ENCODE measurements around the gene PON1.

PON1 gene

GRCh38 chr7:95324431-95324830 is at the start of gene PON1:
Gene PON1, minus strand, starts transcription at chr7:95324532. Its CDS starts 57 bp downstream, at chr7:95324475.
- ATAC-seq (no peak), DNase-seq (ENCODE audit: low spot score in 2 of 2) (no peak)
- Mint-ChIP-seq H3K36me3 (no peaks in the 10 kb centered on the region), H3K4me3 (no peak within 1 kb of the TSS), H3K27ac (no peak within 1 kb of the TSS), H3K4me1 (no peaks in the 10 kb centered on the region), H3K9me3 (peaks cover 2% of the 10 kb centered on the region)

- no peak overlapping the region for H3K27ac Mint-ChIP-seq
- DNase-seq (ENCODE audit: low spot score in 2 of 2): no peak
- no peak overlapping the region for H3K4me3 Mint-ChIP-seq
- H3K36me3 Mint-ChIP-seq: no peaks in the 10 kb centered on the region
- no peaks in the 10 kb centered on the region for H3K4me1 Mint-ChIP-seq
- ATAC-seq: no peak
- no peaks in the 10 kb centered on the region for H3K9me3 Mint-ChIP-seq
Measured at GRCh38 chr7:95373323-95373722, 49.0 kb upstream of the PON1 start.

- Mint-ChIP-seq H3K4me3 (no peak overlapping the region), H3K9me3 (no peaks in the 10 kb centered on the region), H3K27ac (no peak overlapping the region), H3K4me1 (no peaks in the 10 kb centered on the region), H3K36me3 (no peaks in the 10 kb centered on the region)
- no peak for ATAC-seq
- DNase-seq (ENCODE audit: low spot score in 2 of 2): no peak
Measured at GRCh38 chr7:95368235-95368634, 43.9 kb upstream of the PON1 start.

GRCh38 chr7:95367606-95368005 is 43.3 kb upstream of the PON1 start:
- no peaks in the 10 kb centered on the region for H3K4me1 Mint-ChIP-seq
- DNase-seq (ENCODE audit: low spot score in 2 of 2): no peak
- H3K27ac Mint-ChIP-seq: no peak overlapping the region
- no peak overlapping the region for H3K4me3 Mint-ChIP-seq
- no peaks in the 10 kb centered on the region for H3K36me3 Mint-ChIP-seq
- ATAC-seq: no peak
- H3K9me3 Mint-ChIP-seq: no peaks in the 10 kb centered on the region

- no peaks in the 10 kb centered on the region for H3K36me3 Mint-ChIP-seq
- H3K9me3 Mint-ChIP-seq: no peaks in the 10 kb centered on the region
Measured at GRCh38 chr7:95365151-95365550, 40.8 kb upstream of the PON1 start.

GRCh38 chr7:95357623-95358022 is 33.3 kb upstream of the PON1 start:
- ATAC-seq (no peak), DNase-seq (ENCODE audit: low spot score in 2 of 2) (no peak)
- Mint-ChIP-seq H3K27ac (no peak overlapping the region), H3K36me3 (no peaks in the 10 kb centered on the region), H3K4me3 (no peak overlapping the region), H3K9me3 (no peaks in the 10 kb centered on the region), H3K4me1 (no peaks in the 10 kb centered on the region)

More at GRCh38 chr7:95365151-95365550, 40.8 kb upstream of the PON1 start:
- Mint-ChIP-seq H3K4me3 (no peak overlapping the region), H3K27ac (no peak overlapping the region), H3K4me1 (no peaks in the 10 kb centered on the region)
- no peak for DNase-seq (ENCODE audit: low spot score in 2 of 2)
- no peak for ATAC-seq

GRCh38 chr7:95342642-95343307 is 18.4 kb upstream of the PON1 start:
- DNase-seq (ENCODE audit: low spot score in 2 of 2) (no peak), ATAC-seq (no peak)
- Mint-ChIP-seq H3K27ac (no peak overlapping the region), H3K4me3 (no peak overlapping the region), H3K36me3 (no peaks in the 10 kb centered on the region), H3K9me3 (no peaks in the 10 kb centered on the region), H3K4me1 (no peaks in the 10 kb centered on the region)

GRCh38 chr7:95342029-95342428 is 17.7 kb upstream of the PON1 start:
- Mint-ChIP-seq H3K9me3 (no peaks in the 10 kb centered on the region), H3K36me3 (no peaks in the 10 kb centered on the region), H3K4me3 (no peak overlapping the region), H3K4me1 (no peaks in the 10 kb centered on the region), H3K27ac (no peak overlapping the region)
- no peak for ATAC-seq
- DNase-seq (ENCODE audit: low spot score in 2 of 2): no peak

GRCh38 chr7:95340491-95340890 is 16.2 kb upstream of the PON1 start:
- no peak for ATAC-seq
- Mint-ChIP-seq H3K9me3 (no peaks in the 10 kb centered on the region), H3K4me3 (no peak overlapping the region), H3K36me3 (no peaks in the 10 kb centered on the region), H3K27ac (no peak overlapping the region), H3K4me1 (no peaks in the 10 kb centered on the region)
- no peak for DNase-seq (ENCODE audit: low spot score in 2 of 2)

GRCh38 chr7:95338832-95339231 is 14.5 kb upstream of the PON1 start:
- DNase-seq (ENCODE audit: low spot score in 2 of 2) (no peak), ATAC-seq (no peak)
- Mint-ChIP-seq H3K27ac (no peak overlapping the region), H3K36me3 (no peaks in the 10 kb centered on the region), H3K4me3 (no peak overlapping the region), H3K4me1 (no peaks in the 10 kb centered on the region), H3K9me3 (no peaks in the 10 kb centered on the region)

GRCh38 chr7:95335093-95335492 is 10.8 kb upstream of the PON1 start:
- H3K4me1 Mint-ChIP-seq: peaks cover 10% of the 10 kb centered on the region
- ATAC-seq (no peak), DNase-seq (ENCODE audit: low spot score in 2 of 2) (no peak)
- no peak overlapping the region for H3K27ac Mint-ChIP-seq
- no peak overlapping the region for H3K4me3 Mint-ChIP-seq
- H3K36me3 Mint-ChIP-seq: no peaks in the 10 kb centered on the region
- H3K9me3 Mint-ChIP-seq: no peaks in the 10 kb centered on the region

GRCh38 chr7:95334447-95334846 is 10.1 kb upstream of the PON1 start:
- DNase-seq (ENCODE audit: low spot score in 2 of 2) (peak in 1 of 2 donors; percentile 6), ATAC-seq (no peak)
- H3K36me3 Mint-ChIP-seq: no peaks in the 10 kb centered on the region
- H3K27ac Mint-ChIP-seq: no peak overlapping the region
- peaks cover 14% of the 10 kb centered on the region for H3K4me1 Mint-ChIP-seq
- H3K9me3 Mint-ChIP-seq: no peaks in the 10 kb centered on the region
- no peak overlapping the region for H3K4me3 Mint-ChIP-seq

- ATAC-seq (no peak), DNase-seq (ENCODE audit: low spot score in 2 of 2) (no peak)
- H3K9me3 Mint-ChIP-seq: peaks cover 2% of the 10 kb centered on the region
- H3K27ac Mint-ChIP-seq: peak overlapping the region; percentile 4
- peak overlapping the region; percentile 40 for H3K4me3 Mint-ChIP-seq
- H3K4me1 Mint-ChIP-seq: peaks cover 14% of the 10 kb centered on the region
- no peaks in the 10 kb centered on the region for H3K36me3 Mint-ChIP-seq
Measured at GRCh38 chr7:95330961-95331337, 6.6 kb upstream of the PON1 start.

GRCh38 chr7:95330204-95330960 is 6.0 kb upstream of the PON1 start:
- DNase-seq (ENCODE audit: low spot score in 2 of 2) (peak in 1 of 2 donors; percentile 2), ATAC-seq (peak; percentile 55)
- Mint-ChIP-seq H3K9me3 (peaks cover 2% of the 10 kb centered on the region), H3K4me3 (peak overlapping the region; percentile 40), H3K4me1 (peaks cover 14% of the 10 kb centered on the region), H3K27ac (peak overlapping the region; percentile 4), H3K36me3 (no peaks in the 10 kb centered on the region)

- H3K36me3 Mint-ChIP-seq: no peaks in the 10 kb centered on the region
- ATAC-seq (no peak), DNase-seq (ENCODE audit: low spot score in 2 of 2) (no peak)
- H3K4me1 Mint-ChIP-seq: peaks cover 14% of the 10 kb centered on the region
- H3K4me3 Mint-ChIP-seq: no peak overlapping the region
- H3K9me3 Mint-ChIP-seq: peaks cover 2% of the 10 kb centered on the region
- no peak overlapping the region for H3K27ac Mint-ChIP-seq
Measured at GRCh38 chr7:95327356-95327755, 3.0 kb upstream of the PON1 start.

- Mint-ChIP-seq H3K4me3 (no peak overlapping the region), H3K4me1 (no peaks in the 10 kb centered on the region), H3K9me3 (peaks cover 2% of the 10 kb centered on the region), H3K36me3 (no peaks in the 10 kb centered on the region), H3K27ac (no peak overlapping the region)
- ATAC-seq: no peak
- DNase-seq (ENCODE audit: low spot score in 2 of 2): no peak
Measured at GRCh38 chr7:95323410-95324129, 762 bp downstream of the PON1 start.

Data from stimulated activated effector memory CD8-positive, alpha-beta T cell treated with anti-CD3 and anti-CD28 coated beads, Interleukin-12 subunit alpha, Interleukin-12 subunit beta, amount 100 ng/mL, for 72 hours (primary cell).